ENCODE data around the gene ANKRD29.

ANKRD29 gene

GRCh38 chr18:23673725-23674124 is 11.0 kb upstream of the ANKRD29 start:
- no peaks in the 10 kb centered on the region for H3K36me3 Mint-ChIP-seq
- no peaks in the 10 kb centered on the region for H3K9me3 Mint-ChIP-seq
- ATAC-seq (replicated peaks) (peak; percentile 73 to 75), DNase-seq (no peak)
- peaks cover 2 to 6% of the 10 kb centered on the region in 2 donors for H3K4me1 Mint-ChIP-seq
- H3K4me3 Mint-ChIP-seq: no peak overlapping the region
- peaks cover 9 to 10% of the 10 kb centered on the region in 2 donors for H3K27me3 Mint-ChIP-seq
- H3K27ac Mint-ChIP-seq: no peak overlapping the region

- Mint-ChIP-seq H3K27me3 (peaks cover 14 to 17% of the 10 kb centered on the region in 2 donors), H3K9me3 (no peaks in the 10 kb centered on the region), H3K4me3 (no peak overlapping the region), H3K36me3 (no peaks in the 10 kb centered on the region), H3K27ac (no peak overlapping the region), H3K4me1 (peaks cover 2 to 6% of the 10 kb centered on the region in 2 donors)
- ATAC-seq (replicated peaks) (no peak), DNase-seq (no peak)
Measured at GRCh38 chr18:23671564-23671963, 8.9 kb upstream of the ANKRD29 start.

- Mint-ChIP-seq H3K27ac (no peak overlapping the region), H3K36me3 (no peaks in the 10 kb centered on the region), H3K9me3 (no peaks in the 10 kb centered on the region), H3K4me1 (peaks cover 2 to 6% of the 10 kb centered on the region in 2 donors), H3K27me3 (peaks cover 17 to 18% of the 10 kb centered on the region in 2 donors), H3K4me3 (no peak overlapping the region)
- no peak for ATAC-seq (replicated peaks)
- no peak for DNase-seq
Measured at GRCh38 chr18:23669804-23670405, 7.2 kb upstream of the ANKRD29 start.

- H3K9me3 Mint-ChIP-seq: no peaks in the 10 kb centered on the region
- peaks cover 17 to 18% of the 10 kb centered on the region in 2 donors for H3K27me3 Mint-ChIP-seq
- H3K27ac Mint-ChIP-seq: no peak overlapping the region
- no peaks in the 10 kb centered on the region for H3K36me3 Mint-ChIP-seq
- H3K4me1 Mint-ChIP-seq: peaks cover 2 to 6% of the 10 kb centered on the region in 2 donors
- no peak overlapping the region for H3K4me3 Mint-ChIP-seq
- no peak for DNase-seq
- no peak for ATAC-seq (replicated peaks)
Measured at GRCh38 chr18:23669202-23669766, 6.6 kb upstream of the ANKRD29 start.

GRCh38 chr18:23668731-23669130 is 6.0 kb upstream of the ANKRD29 start:
- DNase-seq (no peak), ATAC-seq (replicated peaks) (no peak)
- H3K36me3 Mint-ChIP-seq: no peaks in the 10 kb centered on the region
- H3K4me1 Mint-ChIP-seq: peaks cover 2 to 6% of the 10 kb centered on the region in 2 donors
- no peak overlapping the region for H3K27ac Mint-ChIP-seq
- peaks cover 17 to 18% of the 10 kb centered on the region in 2 donors for H3K27me3 Mint-ChIP-seq
- no peaks in the 10 kb centered on the region for H3K9me3 Mint-ChIP-seq
- no peak overlapping the region for H3K4me3 Mint-ChIP-seq

GRCh38 chr18:23667114-23667513 is 4.4 kb upstream of the ANKRD29 start:
- Mint-ChIP-seq H3K4me3 (no peak overlapping the region), H3K9me3 (no peaks in the 10 kb centered on the region), H3K4me1 (peaks cover 5 to 12% of the 10 kb centered on the region in 2 donors), H3K27ac (peak overlapping the region; percentile 68), H3K36me3 (peaks cover 0 to 4% of the 10 kb centered on the region in 2 donors), H3K27me3 (peaks cover 29% of the 10 kb centered on the region in 2 donors)
- ATAC-seq (replicated peaks) (no peak), DNase-seq (no peak)

- peaks cover 45 to 50% of the 10 kb centered on the region in 2 donors for H3K27me3 Mint-ChIP-seq
- no peak for ATAC-seq (replicated peaks)
Measured at GRCh38 chr18:23664674-23665073, 2.0 kb upstream of the ANKRD29 start.

GRCh38 chr18:23661735-23662308 is 889 bp downstream of the ANKRD29 start:
- DNase-seq: no peak
- Mint-ChIP-seq H3K27ac (no peak overlapping the region), H3K27me3 (peaks cover 54 to 59% of the 10 kb centered on the region in 2 donors), H3K36me3 (peaks cover 0 to 4% of the 10 kb centered on the region in 2 donors), H3K9me3 (no peaks in the 10 kb centered on the region), H3K4me1 (peaks cover 10 to 19% of the 10 kb centered on the region in 2 donors), H3K4me3 (peak overlapping the region; percentile 71 to 76)
- ATAC-seq (replicated peaks): no peak

More at GRCh38 chr18:23664674-23665073, 2.0 kb upstream of the ANKRD29 start:
- Mint-ChIP-seq H3K27ac (no peak overlapping the region), H3K4me3 (no peak overlapping the region), H3K36me3 (peaks cover 0 to 4% of the 10 kb centered on the region in 2 donors), H3K4me1 (peaks cover 10 to 19% of the 10 kb centered on the region in 2 donors), H3K9me3 (no peaks in the 10 kb centered on the region)
- no peak for DNase-seq

- Mint-ChIP-seq H3K9me3 (no peaks in the 10 kb centered on the region), H3K27ac (no peak overlapping the region), H3K36me3 (peaks cover 0 to 4% of the 10 kb centered on the region in 2 donors), H3K27me3 (peaks cover 47 to 55% of the 10 kb centered on the region in 2 donors), H3K4me1 (peaks cover 10 to 16% of the 10 kb centered on the region in 2 donors), H3K4me3 (no peak overlapping the region)
- DNase-seq: no peak
- ATAC-seq (replicated peaks): no peak
Measured at GRCh38 chr18:23658285-23658684, 4.4 kb downstream of the ANKRD29 start.

- no peaks in the 10 kb centered on the region for H3K9me3 Mint-ChIP-seq
- H3K4me3 Mint-ChIP-seq: no peak overlapping the region
- H3K4me1 Mint-ChIP-seq: no peaks in the 10 kb centered on the region
- H3K27ac Mint-ChIP-seq: no peak overlapping the region
- H3K27me3 Mint-ChIP-seq: peaks cover 12 to 22% of the 10 kb centered on the region in 2 donors
- no peaks in the 10 kb centered on the region for H3K36me3 Mint-ChIP-seq
- DNase-seq: no peak
- ATAC-seq (replicated peaks): no peak
Measured at GRCh38 chr18:23652232-23652631, 10.5 kb downstream of the ANKRD29 start.

GRCh38 chr18:23650968-23651927 is 11.5 kb downstream of the ANKRD29 start:
- no peaks in the 10 kb centered on the region for H3K4me1 Mint-ChIP-seq
- H3K9me3 Mint-ChIP-seq: no peaks in the 10 kb centered on the region
- no peak overlapping the region for H3K4me3 Mint-ChIP-seq
- no peak overlapping the region for H3K27ac Mint-ChIP-seq
- DNase-seq: no peak
- ATAC-seq (replicated peaks): no peak
- H3K36me3 Mint-ChIP-seq: no peaks in the 10 kb centered on the region
- peaks cover 6 to 17% of the 10 kb centered on the region in 2 donors for H3K27me3 Mint-ChIP-seq

GRCh38 chr18:23648940-23649607 is 13.6 kb downstream of the ANKRD29 start:
- Mint-ChIP-seq H3K4me3 (no peak overlapping the region), H3K4me1 (no peaks in the 10 kb centered on the region), H3K27me3 (peaks cover 11 to 17% of the 10 kb centered on the region in 2 donors), H3K27ac (no peak overlapping the region), H3K9me3 (no peaks in the 10 kb centered on the region), H3K36me3 (no peaks in the 10 kb centered on the region)
- DNase-seq (no peak), ATAC-seq (replicated peaks) (no peak)

GRCh38 chr18:23648456-23648855 is 14.3 kb downstream of the ANKRD29 start:
- Mint-ChIP-seq H3K9me3 (no peaks in the 10 kb centered on the region), H3K27ac (no peak overlapping the region), H3K4me3 (no peak overlapping the region), H3K36me3 (no peaks in the 10 kb centered on the region), H3K4me1 (no peaks in the 10 kb centered on the region), H3K27me3 (peaks cover 11 to 17% of the 10 kb centered on the region in 2 donors)
- ATAC-seq (replicated peaks) (no peak), DNase-seq (no peak)

GRCh38 chr18:23646282-23646681 is 16.4 kb downstream of the ANKRD29 start:
- DNase-seq (no peak), ATAC-seq (replicated peaks) (no peak)
- no peak overlapping the region for H3K27ac Mint-ChIP-seq
- peaks cover 0 to 5% of the 10 kb centered on the region in 2 donors for H3K9me3 Mint-ChIP-seq
- H3K4me3 Mint-ChIP-seq: no peak overlapping the region
- peaks cover 0 to 6% of the 10 kb centered on the region in 2 donors for H3K36me3 Mint-ChIP-seq
- no peaks in the 10 kb centered on the region for H3K4me1 Mint-ChIP-seq
- H3K27me3 Mint-ChIP-seq: peaks cover 11 to 17% of the 10 kb centered on the region in 2 donors
